H1 (cell line): ENCODE results near the gene SLC25A21. TPM values are rescaled to one million over a fixed set of nuclear protein-coding genes. Genes with fewer than 3 reads are reported as not detected.
"Not testable (repeated sequence)": the region's sequence is repeated elsewhere in the genome, so short reads cannot be mapped to it uniquely, and the experiment has no call there.

Source experiments
- CTCF ChIA-PET: fragments of 300-600 bp; sonication (Branson Sonifier 250); formaldehyde crosslinking; loops from one replicate; lab custom pipeline; 2021; ENCODE audit not compliant: partially characterized antibody; lab: Charles Lee
- POLR2A ChIA-PET: fragments of 300-600 bp; sonication (Branson Sonifier 250); formaldehyde crosslinking; loops from one replicate; lab custom pipeline; 2021; ENCODE audit warnings: inconsistent platforms; ENCODE audit not compliant: partially characterized antibody; lab: Charles Lee
- DNase-seq, 2 experiments: peaks; one replicate each; pipeline versions ENCODE4 v3.0.0 to v3.0.0-alpha.2; 2010 to 2022; ENCODE audit warnings: low spot score in 2 of 2, low read depth in 1 of 2, mixed read lengths in 1 of 2
- FAIRE-seq: peaks from 2 replicates; lab custom pipeline; 2011; peaks lifted over from hg19 to GRCh38; lab: Jason Lieb, UNC
- H2AFZ ChIP-seq: 2 replicates; pipeline ENCODE4 v1.8.1; 2012; ENCODE audit warnings: low read length, inconsistent platforms
- H2AK5ac ChIP-seq: 2 replicates; pipeline ENCODE4 v1.6.1; 2013; ENCODE audit warnings: low read depth, low read length
- H2BK120ac ChIP-seq: replicated peaks from 2 replicates; pipeline ENCODE3; 2013; ENCODE audit warnings: low read depth, low read length, inconsistent platforms
- H2BK12ac ChIP-seq: 2 replicates; pipeline ENCODE4 v1.6.1; 2013; ENCODE audit warnings: low read depth, low read length
- H2BK15ac ChIP-seq: 2 replicates; pipeline ENCODE4 v1.6.1; 2013; ENCODE audit warnings: low read length
- H2BK20ac ChIP-seq: 2 replicates; pipeline ENCODE4 v1.6.1; 2013; ENCODE audit warnings: low read length
- H2BK5ac ChIP-seq: 2 replicates; pipeline ENCODE4 v1.6.1; 2013; ENCODE audit warnings: low read depth, low read length
- H3K14ac ChIP-seq: 2 replicates; pipeline ENCODE4 v1.6.1; 2013; ENCODE audit warnings: inconsistent platforms; ENCODE audit not compliant: insufficient read length
- H3K18ac ChIP-seq: 2 replicates; pipeline ENCODE4 v1.6.1; 2013; ENCODE audit warnings: low read length; ENCODE audit errors: extremely low read depth
- H3K23ac ChIP-seq: 2 replicates; pipeline ENCODE4 v1.6.1; 2013; ENCODE audit warnings: inconsistent platforms; ENCODE audit not compliant: insufficient read length
- H3K23me2 ChIP-seq: 2 replicates; pipeline ENCODE4 v1.6.1; 2013; ENCODE audit warnings: low read depth, low read length
- H3K27ac ChIP-seq: 2 replicates; pipeline ENCODE4 v1.6.1; 2011; ENCODE audit warnings: low read depth, low read length, inconsistent platforms
- H3K27me3 ChIP-seq, 4 experiments: replicated peaks in 1 of 4; 1 replicate in 1 of 4; 2 replicates in 3 of 4; pipeline versions ENCODE4 v1.6.1 to v1.8.1; 2011 to 2013; ENCODE audit warnings: low read length in 3 of 4, mild to moderate bottlenecking in 3 of 4, inconsistent platforms in 2 of 4, mixed read lengths in 2 of 4, moderate library complexity in 1 of 4; ENCODE audit not compliant: control insufficient read depth in 3 of 4, insufficient read depth in 3 of 4; ENCODE audit errors: extremely low read depth in 1 of 4
- H3K36me3 ChIP-seq, 4 experiments: 2 replicates each; pipeline versions ENCODE4 v1.6.1 to v1.8.1; 2011 to 2013; ENCODE audit warnings: mild to moderate bottlenecking in 4 of 4, low read length in 3 of 4, moderate library complexity in 2 of 4, control low read depth in 1 of 4, inconsistent platforms in 1 of 4; ENCODE audit not compliant: insufficient read depth in 4 of 4, control insufficient read depth in 2 of 4
- H3K4ac ChIP-seq: replicated peaks from 2 replicates; pipeline ENCODE3; 2013; ENCODE audit warnings: low read length, low read depth, mixed read lengths, inconsistent platforms; ENCODE audit not compliant: insufficient read length
- H3K4me1 ChIP-seq, 4 experiments: replicated peaks in 1 of 4; 1 replicate in 1 of 4; 2 replicates in 3 of 4; pipeline versions ENCODE4 v1.6.1 to v1.8.1; 2011 to 2013; ENCODE audit warnings: low read length in 3 of 4, inconsistent platforms in 2 of 4, mixed read lengths in 1 of 4; ENCODE audit not compliant: insufficient read depth in 4 of 4, control insufficient read depth in 3 of 4
- H3K4me2 ChIP-seq, 2 experiments: 2 replicates each; pipeline versions ENCODE4 v1.6.1 to v1.8.1; 2011 to 2013; ENCODE audit warnings: low read depth in 2 of 2, low read length in 2 of 2, control low read depth in 1 of 2, inconsistent platforms in 1 of 2, mild to moderate bottlenecking in 1 of 2; ENCODE audit not compliant: insufficient read depth in 1 of 2
- H3K4me3 ChIP-seq, 4 experiments: fragments of 200-600, 300-600 bp in 1 of 4; sonication (generic), shearing (Covaris generic), sonication (Bioruptor Twin) in 1 of 4; 2 replicates each; pipeline versions ENCODE4 v1.5.1 to v1.8.1; 2011 to 2016; ENCODE audit warnings: low read length in 4 of 4, low read depth in 3 of 4, control low read depth in 2 of 4, inconsistent platforms in 2 of 4, mild to moderate bottlenecking in 2 of 4, mixed read lengths in 1 of 4, moderate library complexity in 1 of 4; ENCODE audit not compliant: insufficient read depth in 2 of 4; ENCODE audit errors: extremely low read depth in 1 of 4
- H3K56ac ChIP-seq: replicated peaks from 2 replicates; pipeline ENCODE3; 2013; ENCODE audit warnings: low read depth, mild to moderate bottlenecking, mixed read lengths, low read length, inconsistent platforms; ENCODE audit not compliant: insufficient read length
- H3K79me1 ChIP-seq: 2 replicates; pipeline ENCODE4 v1.6.1; 2013; ENCODE audit warnings: low read depth, low read length, control low read depth
- H3K79me2 ChIP-seq, 2 experiments: 2 replicates each; pipeline versions ENCODE4 v1.6.1 to v1.8.1; 2012 to 2013; ENCODE audit warnings: low read length in 2 of 2, mild to moderate bottlenecking in 2 of 2, inconsistent platforms in 1 of 2; ENCODE audit not compliant: insufficient read depth in 2 of 2, control insufficient read depth in 1 of 2
- H3K9ac ChIP-seq, 4 experiments: replicated peaks in 1 of 4; 1 replicate in 1 of 4; 2 replicates in 3 of 4; pipeline versions ENCODE4 v1.6.1 to v1.8.1; 2011 to 2013; ENCODE audit warnings: low read depth in 3 of 4, low read length in 3 of 4, control low read depth in 2 of 4, mild to moderate bottlenecking in 2 of 4, moderate library complexity in 2 of 4, inconsistent platforms in 1 of 4; ENCODE audit errors: extremely low read depth in 1 of 4
- H3K9me3 ChIP-seq, 2 experiments: 2 replicates each; pipeline versions ENCODE4 v1.6.1 to v1.8.1; 2012 to 2013; ENCODE audit warnings: mild to moderate bottlenecking in 2 of 2, moderate library complexity in 2 of 2, control low read depth in 1 of 2, inconsistent platforms in 1 of 2, low read depth in 1 of 2, low read length in 1 of 2, mixed read lengths in 1 of 2; ENCODE audit not compliant: insufficient read depth in 2 of 2
- H4K20me1 ChIP-seq, 2 experiments: replicated peaks in 1 of 2; 2 replicates each; pipeline versions ENCODE3 to v1.8.1; 2011 to 2013; ENCODE audit warnings: inconsistent platforms in 2 of 2, low read length in 2 of 2, mild to moderate bottlenecking in 1 of 2; ENCODE audit not compliant: insufficient read depth in 2 of 2, control insufficient read depth in 1 of 2
- H4K5ac ChIP-seq: 2 replicates; pipeline ENCODE4 v1.6.1; 2013; ENCODE audit warnings: low read length, low read depth, mixed read lengths, inconsistent platforms; ENCODE audit not compliant: insufficient read length
- H4K8ac ChIP-seq: 2 replicates; pipeline ENCODE4 v1.8.0; 2013; ENCODE audit warnings: mild to moderate bottlenecking, moderate library complexity, low read length, inconsistent platforms; ENCODE audit not compliant: insufficient read depth; ENCODE audit errors: extremely low read depth
- H4K91ac ChIP-seq: replicated peaks from 2 replicates; pipeline ENCODE3; 2013; ENCODE audit warnings: low read length, mixed read lengths, inconsistent platforms; ENCODE audit not compliant: insufficient read length
- GTF2F1 ChIP-seq: IDR thresholded peaks from 2 replicates; pipeline ENCODE4 v1.6.1; 2012; ENCODE audit warnings: low read depth, low read length, improper control_type of control experiment, borderline replicate concordance
- MAFK ChIP-seq: IDR thresholded peaks from 2 replicates; pipeline ENCODE4 v1.6.1; 2012; ENCODE audit warnings: low read depth, mild to moderate bottlenecking, improper control_type of control experiment, low read length
- USF2 ChIP-seq: IDR thresholded peaks from 2 replicates; pipeline ENCODE4 v1.6.1; 2011; ENCODE audit warnings: low read length, improper control_type of control experiment
- WGBS, 2 experiments: shearing (Covaris generic) in 1 of 2; methylation state at CpG; one replicate each; pipeline versions ENCODE4 v1.1.6 to v1.1.7; 2013 to 2015; ENCODE audit warnings: low lambda C conversion rate in 2 of 2, mixed read lengths in 2 of 2, inconsistent platforms in 1 of 2, low coverage in 1 of 2, missing lambda C conversion rate in 1 of 2; ENCODE audit not compliant: insufficient replicate concordance in 2 of 2, insufficient coverage in 1 of 2, insufficient read length in 1 of 2; ENCODE audit errors: extremely low coverage in 1 of 2, missing lambda C conversion rate in 1 of 2; 5-methylcytosine and 5-hydroxymethylcytosine counted together
- polyA plus RNA-seq, 7 experiments: library from polyadenylated mRNA; depleted of rRNA in 3 of 7; stranded (reverse) in 5 of 7; unstranded in 2 of 7; fragments of >200 nt in 5 of 7; fragments of 200-250 nt in 2 of 7; gene quantifications; 1 replicate in 5 of 7; 2 replicates in 1 of 7; 4 replicates in 1 of 7; pipeline versions ENCODE4 v1.2.1 to v1.2.3, GENCODE V29; 2011 to 2013; ENCODE audit warnings: missing spikeins in 2 of 7, mixed read lengths in 2 of 7
- total RNA-seq: library from RNA; stranded (reverse); fragmentation: NEBNext Ultra II Directional; extraction: Animal tissue kit (Norgen Biotek cat#: 25700); gene quantifications from 2 replicates; pipeline ENCODE4 v1.2.1, GENCODE V29; 2021

Gene SLC25A21
- total and polyA plus RNA-seq, 2 of the 8 experiments (the other 6 are each of a cell fraction or from before 2014, with no cell fraction given): 6.9 to 15.7 TPM

GRCh38 chr14:37078131-37078530 is 94.3 kb downstream of the SLC25A21 start (continued):
- TF ChIP-seq USF2 (no peak), GTF2F1 (no peak), MAFK (no peak)

GRCh38 chr14:37074320-37074719 is 98.1 kb downstream of the SLC25A21 start:
- not testable (repeated sequence) for H3K4ac ChIP-seq, H2BK12ac ChIP-seq, H2BK5ac ChIP-seq, H4K8ac ChIP-seq, H3K9ac ChIP-seq, H4K20me1 ChIP-seq, H2AFZ ChIP-seq, H3K36me3 ChIP-seq, DNase-seq, H3K79me2 ChIP-seq, H2AK5ac ChIP-seq, H3K4me1 ChIP-seq, H4K91ac ChIP-seq, H2BK15ac ChIP-seq, H2BK20ac ChIP-seq, H3K23me2 ChIP-seq, H3K14ac ChIP-seq, H4K5ac ChIP-seq, H2BK120ac ChIP-seq, H3K56ac ChIP-seq, H3K4me2 ChIP-seq, H3K27me3 ChIP-seq, H3K27ac ChIP-seq, H3K9me3 ChIP-seq, H3K79me1 ChIP-seq, H3K4me3 ChIP-seq, H3K23ac ChIP-seq, FAIRE-seq, H3K18ac ChIP-seq
- POLR2A ChIA-PET: interaction anchor here (1.0 kb wide), 1 partner anchor 16 kb away, joined by 3 read pairs; no protein-coding TSS in a partner anchor
- WGBS, 2 experiments: 82% methylated on average over 3 of the region's 4 CpGs; no CpG with 5 or more reads in 1 of the 2 experiments
- CTCF ChIA-PET: interaction anchor here (0.6 kb wide), 1 partner anchor 69 kb away, joined by 3 read pairs; no protein-coding TSS in a partner anchor
